GM23338 (cell line): ENCODE data around the gene NEK10. TPM values are rescaled to one million over a fixed set of nuclear protein-coding genes. Genes with fewer than 3 reads are reported as not detected.

Experiments used
- ATAC-seq: fragments of 200-7000 bp; cut with Tn5 transposase; 3 replicates; pipeline ENCODE4 v1.9.1; 2020
- DNase-seq: peaks from one replicate; pipeline ENCODE4 v3.0.0-alpha.2; 2015; ENCODE audit warnings: low spot score
- H2AFZ ChIP-seq: fragments of 200-600 bp; sonication (generic); 2 replicates; pipeline ENCODE4 v1.8.0; 2016; ENCODE audit warnings: antibody characterized with exemption, mild to moderate bottlenecking, moderate library complexity
- H3F3A ChIP-seq: fragments of 200-600 bp; sonication (generic); replicated peaks from 2 replicates; pipeline ENCODE4 v1.8.0; 2017; ENCODE audit warnings: antibody characterized with exemption, mixed run types, low read depth
- H3K27ac ChIP-seq: fragments of 200-600 bp; sonication (generic); 2 replicates; pipeline ENCODE4 v1.6.1; 2016; ENCODE audit warnings: low read depth
- H3K27me3 ChIP-seq: fragments of 200-600 bp; sonication (generic); 2 replicates; pipeline ENCODE4 v1.8.0; 2016; ENCODE audit warnings: mild to moderate bottlenecking, mixed run types, moderate library complexity; ENCODE audit not compliant: insufficient read depth
- H3K36me3 ChIP-seq: fragments of 200-600 bp; sonication (generic); 2 replicates; pipeline ENCODE4 v1.8.0; 2016; ENCODE audit warnings: mild to moderate bottlenecking; ENCODE audit not compliant: insufficient read depth
- H3K4me1 ChIP-seq: fragments of 200-600 bp; sonication (generic); 2 replicates; pipeline ENCODE4 v1.8.0; 2016; ENCODE audit warnings: mild to moderate bottlenecking, moderate library complexity; ENCODE audit not compliant: insufficient read depth
- H3K4me2 ChIP-seq: fragments of 200-600 bp; sonication (generic); 2 replicates; pipeline ENCODE4 v1.7.1; 2017; ENCODE audit warnings: mixed run types
- H3K4me3 ChIP-seq: fragments of 200-600 bp; sonication (generic); 2 replicates; pipeline ENCODE4 v1.6.1; 2016; ENCODE audit warnings: mixed run types
- H3K79me2 ChIP-seq: fragments of 200-600 bp; sonication (generic); replicated peaks from 2 replicates; pipeline ENCODE4 v1.8.0; 2017; ENCODE audit warnings: mild to moderate bottlenecking; ENCODE audit not compliant: insufficient read depth
- H3K9me2 ChIP-seq: fragments of 200-600 bp; sonication (generic); 2 replicates; pipeline ENCODE4 v1.8.0; 2017; ENCODE audit not compliant: insufficient read depth
- H4K20me1 ChIP-seq: fragments of 200-600 bp; sonication (generic); replicated peaks from 2 replicates; pipeline ENCODE4 v1.8.0; 2017; ENCODE audit warnings: mild to moderate bottlenecking; ENCODE audit not compliant: insufficient read depth
- H3K27ac Mint-ChIP-seq: 2 replicates; pipeline ENCODE4 v1.8.0; 2020; ENCODE audit warnings: inconsistent platforms, mild to moderate bottlenecking, moderate library complexity, mixed read lengths
- H3K27me3 Mint-ChIP-seq: 3 replicates; pipeline ENCODE4 v1.8.0; 2022; ENCODE audit warnings: low read depth, mild to moderate bottlenecking, moderate library complexity, mixed read lengths, inconsistent platforms; ENCODE audit not compliant: insufficient read depth, poor library complexity
- H3K36me3 Mint-ChIP-seq: 3 replicates; pipeline ENCODE4 v1.8.0; 2021; ENCODE audit warnings: low read depth, mild to moderate bottlenecking, inconsistent platforms, moderate library complexity, mixed read lengths
- H3K4me1 Mint-ChIP-seq: 3 replicates; pipeline ENCODE4 v1.8.0; 2020; ENCODE audit warnings: mild to moderate bottlenecking, inconsistent platforms, mixed read lengths
- H3K4me3 Mint-ChIP-seq: 3 replicates; pipeline ENCODE4 v1.8.0; 2021; ENCODE audit warnings: moderate library complexity, mild to moderate bottlenecking, inconsistent platforms, mixed read lengths
- H3K9me3 Mint-ChIP-seq: 3 replicates; pipeline ENCODE4 v1.8.0; 2020; ENCODE audit warnings: moderate library complexity, mild to moderate bottlenecking, inconsistent platforms, mixed read lengths
- CREB1 ChIP-seq: fragments of 250-450 bp; sonication (Bioruptor Pico); IDR thresholded peaks from 2 replicates; pipeline ENCODE4 v1.5.0; 2020; ENCODE audit warnings: low read depth, mild to moderate bottlenecking, moderate library complexity
- EZH2 ChIP-seq: fragments of 200-600 bp; sonication (generic); IDR thresholded peaks from one replicate; pipeline ENCODE4 v1.8.0; 2017; ENCODE audit warnings: antibody characterized with exemption, mild to moderate bottlenecking, low read depth; ENCODE audit not compliant: unreplicated experiment
- EZH2phosphoT487 ChIP-seq: fragments of 200-600 bp; sonication (generic); IDR thresholded peaks from one replicate; pipeline ENCODE4 v1.8.1; 2018; ENCODE audit warnings: antibody characterized with exemption; ENCODE audit not compliant: unreplicated experiment
- JUNB ChIP-seq: IDR thresholded peaks from one replicate; pipeline ENCODE4 v1.6.1; 2016; ENCODE audit warnings: antibody characterized with exemption; ENCODE audit not compliant: unreplicated experiment
- NANOG ChIP-seq: IDR thresholded peaks from 2 replicates; pipeline ENCODE4 v1.6.1; 2016; ENCODE audit warnings: antibody characterized with exemption, borderline replicate concordance
- POLR2AphosphoS5 ChIP-seq: IDR thresholded peaks from 2 replicates; pipeline ENCODE4 v1.6.1; 2016; ENCODE audit warnings: antibody characterized with exemption, low read depth
- polyA plus RNA-seq: library from polyadenylated mRNA; unstranded; fragments of >200 nt; fragmentation: Nextera tagmentation; extraction: Ambion mirVana; gene quantifications from 2 replicates; pipeline ENCODE4 v1.2.1, GENCODE V29; 2016
- total RNA-seq: library from RNA; depleted of rRNA; stranded (reverse); fragments of >200 nt; shearing (Covaris generic); gene quantifications from 2 replicates; pipeline ENCODE4 v1.2.3, GENCODE V29; 2014
- TF ChIP-seq, protein P1 (sequence below): IDR thresholded peaks from one replicate; pipeline ENCODE4 v1.6.1; 2018; ENCODE audit warnings: antibody characterized with exemption; ENCODE audit not compliant: unreplicated experiment
- TF ChIP-seq, protein P2 (sequence below): fragments of 250-450 bp; sonication (Bioruptor Pico); IDR thresholded peaks from 2 replicates; pipeline ENCODE4 v1.5.0; 2020; ENCODE audit warnings: mild to moderate bottlenecking, moderate library complexity

Gene NEK10
- total and polyA plus RNA-seq, 2 experiments from 2014 or later = 0.55 to 2.0 TPM

DNA sequence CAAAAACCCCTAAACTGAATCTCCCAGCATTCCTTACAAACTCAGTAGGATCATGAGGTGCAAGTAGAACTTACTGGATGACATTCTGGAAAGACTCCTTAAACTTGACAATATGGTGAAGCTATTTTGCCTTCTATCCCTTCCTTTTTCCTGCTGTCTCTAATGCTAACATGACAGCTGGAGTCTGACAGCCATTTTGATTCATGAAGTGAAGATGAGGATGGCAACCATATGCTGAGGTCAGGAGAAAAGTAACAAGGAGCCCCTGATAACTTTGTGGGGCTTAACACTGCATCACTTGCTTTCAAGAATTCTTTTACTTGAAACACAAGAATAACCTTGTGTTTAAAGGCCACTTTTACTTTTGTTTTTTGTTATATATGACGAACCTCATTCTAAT is 15.0 kb upstream of the NEK10 start:
- Histone ChIP-seq H2AFZ (no peak overlapping the region), H3K9me2 (no peaks in the 10 kb centered on the region), H3K4me1 (no peaks in the 10 kb centered on the region), H3K4me2 (no peak overlapping the region), H3K79me2 (no peaks in the 10 kb centered on the region), H3K36me3 (peaks cover 32% of the 10 kb centered on the region), H4K20me1 (no peaks in the 10 kb centered on the region), H3K27ac (no peak overlapping the region), H3F3A (no peaks in the 10 kb centered on the region), H3K27me3 (no peaks in the 10 kb centered on the region), H3K4me3 (no peak overlapping the region)
- no peak overlapping the region for H3K27ac Mint-ChIP-seq
- H3K27me3 Mint-ChIP-seq = peaks cover 1% of the 10 kb centered on the region
- H3K36me3 Mint-ChIP-seq = peaks cover 50% of the 10 kb centered on the region
- H3K9me3 Mint-ChIP-seq = no peaks in the 10 kb centered on the region
- peaks cover 8% of the 10 kb centered on the region; the same call in 2 of the 3 replicates for H3K4me1 Mint-ChIP-seq
- H3K4me3 Mint-ChIP-seq = no peak overlapping the region
- ATAC-seq = no peak
- DNase-seq = no peak
- TF ChIP-seq NANOG = no peak
- TF ChIP-seq POLR2AphosphoS5 = no peak
- TF ChIP-seq EZH2phosphoT487 = no peak
- TF ChIP-seq JUNB = no peak
- no peak for TF ChIP-seq EZH2
- no peak for TF ChIP-seq CREB1 (CRISPR knock-in tag)
- TF ChIP-seq, protein P1, sequence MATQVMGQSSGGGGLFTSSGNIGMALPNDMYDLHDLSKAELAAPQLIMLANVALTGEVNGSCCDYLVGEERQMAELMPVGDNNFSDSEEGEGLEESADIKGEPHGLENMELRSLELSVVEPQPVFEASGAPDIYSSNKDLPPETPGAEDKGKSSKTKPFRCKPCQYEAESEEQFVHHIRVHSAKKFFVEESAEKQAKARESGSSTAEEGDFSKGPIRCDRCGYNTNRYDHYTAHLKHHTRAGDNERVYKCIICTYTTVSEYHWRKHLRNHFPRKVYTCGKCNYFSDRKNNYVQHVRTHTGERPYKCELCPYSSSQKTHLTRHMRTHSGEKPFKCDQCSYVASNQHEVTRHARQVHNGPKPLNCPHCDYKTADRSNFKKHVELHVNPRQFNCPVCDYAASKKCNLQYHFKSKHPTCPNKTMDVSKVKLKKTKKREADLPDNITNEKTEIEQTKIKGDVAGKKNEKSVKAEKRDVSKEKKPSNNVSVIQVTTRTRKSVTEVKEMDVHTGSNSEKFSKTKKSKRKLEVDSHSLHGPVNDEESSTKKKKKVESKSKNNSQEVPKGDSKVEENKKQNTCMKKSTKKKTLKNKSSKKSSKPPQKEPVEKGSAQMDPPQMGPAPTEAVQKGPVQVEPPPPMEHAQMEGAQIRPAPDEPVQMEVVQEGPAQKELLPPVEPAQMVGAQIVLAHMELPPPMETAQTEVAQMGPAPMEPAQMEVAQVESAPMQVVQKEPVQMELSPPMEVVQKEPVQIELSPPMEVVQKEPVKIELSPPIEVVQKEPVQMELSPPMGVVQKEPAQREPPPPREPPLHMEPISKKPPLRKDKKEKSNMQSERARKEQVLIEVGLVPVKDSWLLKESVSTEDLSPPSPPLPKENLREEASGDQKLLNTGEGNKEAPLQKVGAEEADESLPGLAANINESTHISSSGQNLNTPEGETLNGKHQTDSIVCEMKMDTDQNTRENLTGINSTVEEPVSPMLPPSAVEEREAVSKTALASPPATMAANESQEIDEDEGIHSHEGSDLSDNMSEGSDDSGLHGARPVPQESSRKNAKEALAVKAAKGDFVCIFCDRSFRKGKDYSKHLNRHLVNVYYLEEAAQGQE = no peak

DNA sequence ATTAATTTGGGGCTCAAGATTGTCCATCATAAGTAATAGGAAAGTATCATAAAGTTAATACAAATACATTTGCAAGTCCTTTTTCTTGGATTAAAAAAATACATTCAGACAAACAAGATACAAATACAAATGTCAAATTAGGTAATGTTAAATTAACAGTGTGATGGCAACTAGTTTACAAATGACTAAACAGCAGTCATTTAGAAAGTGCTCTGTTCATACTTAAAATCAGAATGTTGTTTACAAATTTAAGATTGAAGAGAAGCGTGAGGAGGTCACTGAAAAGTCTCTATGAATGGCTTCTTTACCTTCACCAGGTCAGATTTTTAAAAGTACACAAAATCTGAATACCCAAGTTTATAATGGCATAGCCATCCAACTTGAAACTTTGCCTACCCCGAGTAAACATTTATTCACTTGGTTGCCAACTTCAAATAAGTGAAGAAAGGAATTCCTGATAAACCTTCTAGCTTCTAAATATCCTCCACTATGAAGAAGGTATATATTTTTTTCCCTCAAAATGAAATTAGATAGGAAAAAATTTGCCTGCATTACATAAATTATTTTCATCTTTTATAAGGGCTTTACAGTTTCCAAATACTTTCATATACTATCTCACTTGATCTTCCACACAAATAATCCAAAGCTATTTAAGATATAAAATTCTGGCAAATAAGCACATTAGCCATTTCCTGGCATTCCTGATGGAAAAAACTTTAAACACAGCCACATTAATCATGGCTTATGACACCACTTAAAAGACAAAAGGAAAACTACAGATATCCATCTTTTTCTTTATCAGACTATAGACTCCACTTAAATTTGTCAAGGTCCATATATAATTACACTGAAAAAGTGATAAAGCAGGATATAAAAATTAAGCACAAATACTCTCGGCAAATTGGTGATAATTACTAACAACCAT is 11.5 kb upstream of the NEK10 start:
- Mint-ChIP-seq H3K27ac (no peak overlapping the region), H3K9me3 (no peaks in the 10 kb centered on the region), H3K4me3 (no peak overlapping the region), H3K27me3 (no peaks in the 10 kb centered on the region), H3K4me1 (no peaks in the 10 kb centered on the region), H3K36me3 (peaks cover 45% of the 10 kb centered on the region)
- Histone ChIP-seq H3K4me1 (no peaks in the 10 kb centered on the region), H3K4me3 (no peak overlapping the region), H3K36me3 (peaks cover 23% of the 10 kb centered on the region), H3K27me3 (no peaks in the 10 kb centered on the region), H4K20me1 (no peaks in the 10 kb centered on the region), H3K79me2 (no peaks in the 10 kb centered on the region), H3K9me2 (no peaks in the 10 kb centered on the region), H3K4me2 (no peak overlapping the region), H2AFZ (no peak overlapping the region), H3F3A (no peaks in the 10 kb centered on the region), H3K27ac (no peak overlapping the region)
- no peak for ATAC-seq
- no peak for TF ChIP-seq EZH2phosphoT487
- TF ChIP-seq, protein P2, sequence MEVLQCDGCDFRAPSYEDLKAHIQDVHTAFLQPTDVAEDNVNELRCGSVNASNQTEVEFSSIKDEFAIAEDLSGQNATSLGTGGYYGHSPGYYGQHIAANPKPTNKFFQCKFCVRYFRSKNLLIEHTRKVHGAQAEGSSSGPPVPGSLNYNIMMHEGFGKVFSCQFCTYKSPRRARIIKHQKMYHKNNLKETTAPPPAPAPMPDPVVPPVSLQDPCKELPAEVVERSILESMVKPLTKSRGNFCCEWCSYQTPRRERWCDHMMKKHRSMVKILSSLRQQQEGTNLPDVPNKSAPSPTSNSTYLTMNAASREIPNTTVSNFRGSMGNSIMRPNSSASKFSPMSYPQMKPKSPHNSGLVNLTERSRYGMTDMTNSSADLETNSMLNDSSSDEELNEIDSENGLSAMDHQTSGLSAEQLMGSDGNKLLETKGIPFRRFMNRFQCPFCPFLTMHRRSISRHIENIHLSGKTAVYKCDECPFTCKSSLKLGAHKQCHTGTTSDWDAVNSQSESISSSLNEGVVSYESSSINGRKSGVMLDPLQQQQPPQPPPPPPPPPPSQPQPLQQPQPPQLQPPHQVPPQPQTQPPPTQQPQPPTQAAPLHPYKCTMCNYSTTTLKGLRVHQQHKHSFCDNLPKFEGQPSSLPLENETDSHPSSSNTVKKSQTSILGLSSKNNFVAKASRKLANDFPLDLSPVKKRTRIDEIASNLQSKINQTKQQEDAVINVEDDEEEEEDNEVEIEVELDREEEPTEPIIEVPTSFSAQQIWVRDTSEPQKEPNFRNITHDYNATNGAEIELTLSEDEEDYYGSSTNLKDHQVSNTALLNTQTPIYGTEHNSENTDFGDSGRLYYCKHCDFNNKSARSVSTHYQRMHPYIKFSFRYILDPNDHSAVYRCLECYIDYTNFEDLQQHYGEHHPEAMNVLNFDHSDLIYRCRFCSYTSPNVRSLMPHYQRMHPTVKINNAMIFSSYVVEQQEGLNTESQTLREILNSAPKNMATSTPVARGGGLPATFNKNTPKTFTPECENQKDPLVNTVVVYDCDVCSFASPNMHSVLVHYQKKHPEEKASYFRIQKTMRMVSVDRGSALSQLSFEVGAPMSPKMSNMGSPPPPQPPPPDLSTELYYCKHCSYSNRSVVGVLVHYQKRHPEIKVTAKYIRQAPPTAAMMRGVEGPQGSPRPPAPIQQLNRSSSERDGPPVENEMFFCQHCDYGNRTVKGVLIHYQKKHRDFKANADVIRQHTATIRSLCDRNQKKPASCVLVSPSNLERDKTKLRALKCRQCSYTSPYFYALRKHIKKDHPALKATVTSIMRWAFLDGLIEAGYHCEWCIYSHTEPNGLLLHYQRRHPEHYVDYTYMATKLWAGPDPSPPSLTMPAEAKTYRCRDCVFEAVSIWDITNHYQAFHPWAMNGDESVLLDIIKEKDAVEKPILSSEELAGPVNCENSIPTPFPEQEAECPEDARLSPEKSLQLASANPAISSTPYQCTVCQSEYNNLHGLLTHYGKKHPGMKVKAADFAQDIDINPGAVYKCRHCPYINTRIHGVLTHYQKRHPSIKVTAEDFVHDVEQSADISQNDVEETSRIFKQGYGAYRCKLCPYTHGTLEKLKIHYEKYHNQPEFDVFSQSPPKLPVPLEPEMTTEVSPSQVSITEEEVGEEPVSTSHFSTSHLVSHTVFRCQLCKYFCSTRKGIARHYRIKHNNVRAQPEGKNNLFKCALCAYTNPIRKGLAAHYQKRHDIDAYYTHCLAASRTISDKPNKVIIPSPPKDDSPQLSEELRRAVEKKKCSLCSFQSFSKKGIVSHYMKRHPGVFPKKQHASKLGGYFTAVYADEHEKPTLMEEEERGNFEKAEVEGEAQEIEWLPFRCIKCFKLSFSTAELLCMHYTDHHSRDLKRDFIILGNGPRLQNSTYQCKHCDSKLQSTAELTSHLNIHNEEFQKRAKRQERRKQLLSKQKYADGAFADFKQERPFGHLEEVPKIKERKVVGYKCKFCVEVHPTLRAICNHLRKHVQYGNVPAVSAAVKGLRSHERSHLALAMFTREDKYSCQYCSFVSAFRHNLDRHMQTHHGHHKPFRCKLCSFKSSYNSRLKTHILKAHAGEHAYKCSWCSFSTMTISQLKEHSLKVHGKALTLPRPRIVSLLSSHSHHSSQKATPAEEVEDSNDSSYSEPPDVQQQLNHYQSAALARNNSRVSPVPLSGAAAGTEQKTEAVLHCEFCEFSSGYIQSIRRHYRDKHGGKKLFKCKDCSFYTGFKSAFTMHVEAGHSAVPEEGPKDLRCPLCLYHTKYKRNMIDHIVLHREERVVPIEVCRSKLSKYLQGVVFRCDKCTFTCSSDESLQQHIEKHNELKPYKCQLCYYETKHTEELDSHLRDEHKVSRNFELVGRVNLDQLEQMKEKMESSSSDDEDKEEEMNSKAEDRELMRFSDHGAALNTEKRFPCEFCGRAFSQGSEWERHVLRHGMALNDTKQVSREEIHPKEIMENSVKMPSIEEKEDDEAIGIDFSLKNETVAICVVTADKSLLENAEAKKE (CRISPR knock-in tag) = no peak
- TF ChIP-seq CREB1 (CRISPR knock-in tag) = no peak
- DNase-seq = no peak
